ENCODE data around the gene KRT39. TPM values are rescaled to one million over a fixed set of nuclear protein-coding genes. Genes with fewer than 3 reads are reported as not detected.

KRT39 gene
- total RNA-seq, 1 experiment from 2014 or later, result not detected

DNA sequence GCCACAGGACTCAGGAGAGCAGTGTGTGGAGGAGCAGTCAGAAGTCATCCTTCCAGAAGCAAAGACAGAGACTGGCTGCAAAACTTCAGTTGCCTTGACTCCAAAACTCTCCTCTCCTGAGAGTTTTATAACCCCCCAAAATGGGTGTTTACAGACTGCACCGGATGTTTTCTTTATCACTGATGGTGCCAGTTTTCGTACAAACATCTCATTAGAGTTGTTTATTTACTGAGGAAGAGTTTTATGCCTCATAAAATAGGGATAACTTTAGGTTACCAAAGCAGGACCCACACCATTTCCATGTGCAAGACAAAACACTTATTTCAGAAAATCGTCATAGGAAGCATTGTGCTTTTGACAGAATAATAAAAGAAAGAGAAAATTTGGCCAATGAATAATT is 17.5 kb upstream of the KRT39 start, which contains the start of gene KRT40:
TSS of gene KRT40 (minus strand) at position 101 of the 400 bp plus-strand sequence. CDS start at position 48, 53 bp downstream.
- Mint-ChIP-seq H3K4me1 (ENCODE audit: low read depth, unreplicated experiment) (peaks cover 17% of the 10 kb centered on the region), H3K9me3 (ENCODE audit: low read depth, unreplicated experiment) (no peaks in the 10 kb centered on the region), H3K27me3 (ENCODE audit: unreplicated experiment) (no peaks in the 10 kb centered on the region), H3K27ac (ENCODE audit: unreplicated experiment) (no peak within 1 kb of the TSS), H3K36me3 (ENCODE audit: insufficient read depth, unreplicated experiment) (no peaks in the 10 kb centered on the region), H3K4me3 (ENCODE audit: low read depth, unreplicated experiment) (no peak within 1 kb of the TSS)
- CTCF ChIA-PET, result interaction anchor here (0.9 to 2.1 kb wide), 3 partner anchors 13 to 32 kb away, joined by 4 to 5 read pairs (median 5); partner anchors contain the start of gene KRTAP3-1
- TF ChIP-seq, protein P1, sequence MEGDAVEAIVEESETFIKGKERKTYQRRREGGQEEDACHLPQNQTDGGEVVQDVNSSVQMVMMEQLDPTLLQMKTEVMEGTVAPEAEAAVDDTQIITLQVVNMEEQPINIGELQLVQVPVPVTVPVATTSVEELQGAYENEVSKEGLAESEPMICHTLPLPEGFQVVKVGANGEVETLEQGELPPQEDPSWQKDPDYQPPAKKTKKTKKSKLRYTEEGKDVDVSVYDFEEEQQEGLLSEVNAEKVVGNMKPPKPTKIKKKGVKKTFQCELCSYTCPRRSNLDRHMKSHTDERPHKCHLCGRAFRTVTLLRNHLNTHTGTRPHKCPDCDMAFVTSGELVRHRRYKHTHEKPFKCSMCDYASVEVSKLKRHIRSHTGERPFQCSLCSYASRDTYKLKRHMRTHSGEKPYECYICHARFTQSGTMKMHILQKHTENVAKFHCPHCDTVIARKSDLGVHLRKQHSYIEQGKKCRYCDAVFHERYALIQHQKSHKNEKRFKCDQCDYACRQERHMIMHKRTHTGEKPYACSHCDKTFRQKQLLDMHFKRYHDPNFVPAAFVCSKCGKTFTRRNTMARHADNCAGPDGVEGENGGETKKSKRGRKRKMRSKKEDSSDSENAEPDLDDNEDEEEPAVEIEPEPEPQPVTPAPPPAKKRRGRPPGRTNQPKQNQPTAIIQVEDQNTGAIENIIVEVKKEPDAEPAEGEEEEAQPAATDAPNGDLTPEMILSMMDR (IDR thresholded peaks at IDR 0.05; ENCODE audit: unreplicated experiment), result no peak
- intact Hi-C loops (cut with micrococcal nuclease; ENCODE audit: unreplicated experiment), result no loop called here
- no peak for DNase-seq
- no TSS peak for BruUV-seq (replicated peaks)

DNA sequence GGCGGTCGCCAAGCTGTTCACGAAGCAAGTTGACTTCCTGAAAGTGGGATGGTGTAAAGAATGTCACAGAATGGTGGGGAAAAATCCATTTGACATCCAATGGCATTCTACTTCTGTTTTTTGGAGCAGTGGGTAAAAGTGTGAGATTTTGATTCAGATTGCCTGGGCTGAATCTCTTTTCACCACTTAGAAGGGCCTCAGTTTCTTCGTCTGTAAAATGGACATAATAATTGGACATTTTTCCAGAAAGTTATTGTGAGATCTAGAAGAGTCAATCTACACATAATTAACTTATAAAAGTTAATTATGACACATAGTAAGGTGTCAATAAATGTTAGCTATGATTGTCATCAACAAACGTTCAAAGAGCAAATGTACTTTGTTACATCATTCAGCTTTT is 14.4 kb upstream of the KRT39 start:
- Mint-ChIP-seq H3K27me3 (ENCODE audit: unreplicated experiment) (no peaks in the 10 kb centered on the region), H3K36me3 (ENCODE audit: insufficient read depth, unreplicated experiment) (no peaks in the 10 kb centered on the region), H3K27ac (ENCODE audit: unreplicated experiment) (no peak overlapping the region), H3K4me1 (ENCODE audit: low read depth, unreplicated experiment) (peaks cover 11% of the 10 kb centered on the region), H3K4me3 (ENCODE audit: low read depth, unreplicated experiment) (no peak overlapping the region), H3K9me3 (ENCODE audit: low read depth, unreplicated experiment) (no peaks in the 10 kb centered on the region)
- TF ChIP-seq, protein P1 (IDR thresholded peaks at IDR 0.05; ENCODE audit: unreplicated experiment), result no peak
- CTCF ChIA-PET, result interaction anchor here (1.0 to 2.5 kb wide), 3 partner anchors 14 to 27 kb away, joined by 3 to 7 read pairs (median 5); partner anchors contain the start of gene KRT39
- no peak for DNase-seq
- intact Hi-C loops (cut with micrococcal nuclease; ENCODE audit: unreplicated experiment), result no loop called here
- BruUV-seq (replicated peaks), result no TSS peak

DNA sequence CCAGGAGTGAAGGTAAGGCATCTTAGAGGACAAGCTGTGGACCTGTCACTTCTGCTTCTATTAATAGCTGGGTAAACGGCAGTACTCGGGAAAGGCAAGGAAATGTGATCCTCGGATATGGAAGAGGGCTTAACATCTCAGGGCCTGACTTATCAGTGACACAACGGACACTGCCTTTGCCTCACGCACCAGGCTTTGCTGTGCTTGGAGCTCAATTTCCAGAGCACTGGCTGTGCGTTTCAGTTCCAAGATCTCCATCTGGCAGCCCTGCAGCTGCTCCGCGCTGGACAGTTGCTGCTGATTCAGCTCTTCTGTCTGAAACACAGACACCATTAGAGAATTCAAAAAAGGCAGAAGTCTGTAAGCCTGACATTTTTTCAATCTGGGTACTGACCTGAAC is 13.8 kb upstream of the KRT39 start:
- Mint-ChIP-seq H3K27ac (ENCODE audit: unreplicated experiment) (no peak overlapping the region), H3K36me3 (ENCODE audit: insufficient read depth, unreplicated experiment) (no peaks in the 10 kb centered on the region), H3K4me1 (ENCODE audit: low read depth, unreplicated experiment) (peaks cover 11% of the 10 kb centered on the region), H3K9me3 (ENCODE audit: low read depth, unreplicated experiment) (no peaks in the 10 kb centered on the region), H3K4me3 (ENCODE audit: low read depth, unreplicated experiment) (no peak overlapping the region), H3K27me3 (ENCODE audit: unreplicated experiment) (no peaks in the 10 kb centered on the region)
- CTCF ChIA-PET, result interaction anchor here (1.0 to 2.5 kb wide), 2 partner anchors 14 to 24 kb away, joined by 3 to 7 read pairs; partner anchors contain the start of gene KRT39
- BruUV-seq (replicated peaks), result no TSS peak
- intact Hi-C loops (cut with micrococcal nuclease; ENCODE audit: unreplicated experiment), result no loop called here
- no peak for DNase-seq
- TF ChIP-seq, protein P1 (IDR thresholded peaks at IDR 0.05; ENCODE audit: unreplicated experiment), result no peak

DNA sequence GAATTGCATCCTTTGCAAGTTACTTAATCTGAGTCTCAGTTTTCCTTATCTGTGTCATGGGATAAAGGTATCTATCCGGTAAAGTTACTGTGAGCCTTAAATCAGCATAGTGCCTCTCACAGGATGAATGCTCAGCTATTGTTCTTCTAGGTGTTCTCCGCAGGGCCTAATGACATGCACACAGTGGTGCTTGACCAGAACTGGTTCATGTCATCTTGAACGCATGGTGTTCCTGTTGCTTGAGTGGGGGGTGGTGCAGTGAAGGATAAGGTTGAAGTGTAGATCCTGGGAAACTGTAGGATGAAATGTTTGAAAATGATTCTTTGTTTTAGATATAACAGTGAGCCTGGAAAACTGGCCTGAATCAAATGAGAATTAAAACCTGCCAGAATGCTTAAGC is 13.4 kb upstream of the KRT39 start:
- intact Hi-C loops (cut with micrococcal nuclease; ENCODE audit: unreplicated experiment), result no loop called here
- no peaks in the 10 kb centered on the region for H3K36me3 Mint-ChIP-seq (ENCODE audit: insufficient read depth, unreplicated experiment)
- no peaks in the 10 kb centered on the region for H3K9me3 Mint-ChIP-seq (ENCODE audit: low read depth, unreplicated experiment)
- H3K27me3 Mint-ChIP-seq (ENCODE audit: unreplicated experiment), result no peaks in the 10 kb centered on the region
- CTCF ChIA-PET, result interaction anchor here (0.8 to 2.5 kb wide), 3 partner anchors 10 to 23 kb away, joined by 3 to 7 read pairs (median 3); partner anchors contain the start of gene KRT39
- no peak overlapping the region for H3K4me3 Mint-ChIP-seq (ENCODE audit: low read depth, unreplicated experiment)
- no TSS peak for BruUV-seq (replicated peaks)
- peaks cover 11% of the 10 kb centered on the region for H3K4me1 Mint-ChIP-seq (ENCODE audit: low read depth, unreplicated experiment)
- TF ChIP-seq, protein P1 (IDR thresholded peaks at IDR 0.05; ENCODE audit: unreplicated experiment), result no peak
- DNase-seq, result no peak
- no peak overlapping the region for H3K27ac Mint-ChIP-seq (ENCODE audit: unreplicated experiment)
